Esophagus squamous epithelium (tissue), 4 donors: ENCODE results near the gene G6PC1.

Experiments
- CTCF ChIP-seq, 6 experiments: fragments of 450-650 bp in 4 of 6; fragments of 200-600 bp in 2 of 6; sonication (generic) in 2 of 6; IDR thresholded peaks; one replicate each; pipeline ENCODE4 v1.5.1; 2016 to 2019; ENCODE audit warnings: antibody characterized with exemption in 6 of 6, mild to moderate bottlenecking in 4 of 6, moderate library complexity in 4 of 6
- POLR2A ChIP-seq, 4 donors: fragments of 450-650 bp; IDR thresholded peaks; one replicate each; pipeline ENCODE4 v1.6.1; 2017; ENCODE audit warnings: antibody characterized with exemption in 4 of 4, mild to moderate bottlenecking in 4 of 4, moderate library complexity in 3 of 4

DNA sequence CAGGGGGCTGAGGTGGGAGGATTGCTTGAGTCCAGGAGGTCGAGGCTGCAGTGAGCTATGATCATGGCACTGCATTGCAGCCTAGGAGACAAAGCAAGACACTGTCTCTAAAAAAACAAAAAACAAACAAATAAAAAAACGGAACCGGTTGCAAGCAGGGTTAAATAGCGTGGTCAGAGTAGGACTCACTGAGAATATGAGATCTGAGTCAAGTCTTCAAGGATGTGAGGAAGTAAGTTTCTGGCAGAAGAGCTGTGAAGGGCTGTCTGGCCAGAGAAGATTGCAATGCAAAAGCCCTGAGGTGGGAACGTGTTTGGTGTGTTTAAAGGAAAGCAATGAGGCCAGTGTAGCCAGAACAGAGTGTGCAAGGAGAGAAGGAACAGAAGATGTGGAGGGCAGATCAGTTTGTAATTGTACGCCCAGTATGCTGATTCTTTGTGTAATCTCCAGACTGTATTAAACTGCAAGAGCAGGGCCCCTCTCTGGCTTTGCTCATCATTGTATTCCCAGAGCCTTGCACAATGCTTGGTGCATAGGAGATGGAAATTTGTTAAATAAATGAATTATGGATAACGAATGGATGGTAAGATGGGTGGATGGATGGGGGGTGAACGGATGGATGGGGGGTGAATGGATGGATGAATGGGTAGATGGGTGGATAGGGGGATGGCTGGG, 6.3 kb downstream of the G6PC1 start:
- TF ChIP-seq CTCF (IDR thresholded peaks at IDR 0.05): no peak
- TF ChIP-seq POLR2A (IDR thresholded peaks at IDR 0.05): no peak
